Naive thymus-derived CD4-positive, alpha-beta T cell (primary cell): ENCODE results near the gene PITPNC1. TPM values are rescaled to one million over a fixed set of nuclear protein-coding genes. Genes with fewer than 3 reads are reported as not detected.
"Not testable (repeated sequence)": the region's sequence is repeated elsewhere in the genome, so short reads cannot be mapped to it uniquely, and the experiment has no call there.

Source experiments
- ATAC-seq: fragments of 150-1000 bp; cut with Tn5 transposase; 2 replicates; pipeline ENCODE4 v1.10.0; 2021; ENCODE audit warnings: mild to moderate bottlenecking, moderate library complexity
- CTCF ChIA-PET: fragments of 350-600 bp; sonication (Branson Sonifier 250); formaldehyde crosslinking; loops from one replicate; lab custom pipeline; 2021; ENCODE audit warnings: antibody characterized with exemption; lab: Charles Lee
- POLR2A ChIA-PET: fragments of 350-600 bp; sonication (Branson Sonifier 250); formaldehyde crosslinking; loops from one replicate; lab custom pipeline; 2021; ENCODE audit warnings: antibody characterized with exemption, inconsistent platforms; lab: Charles Lee
- DNase-seq, 9 donors: peaks; one replicate each; pipeline versions ENCODE4 v3.0.0 to v3.0.0-alpha.2; 2020 to 2022; ENCODE audit warnings: mixed read lengths in 1 of 9
- H3K27ac ChIP-seq: one replicate; pipeline ENCODE4 v1.7.0; 2013; ENCODE audit warnings: mild to moderate bottlenecking, low read depth, low read length, moderate library complexity
- H3K27me3 ChIP-seq, 2 donors: one replicate each; pipeline ENCODE4 v1.7.0; 2013; ENCODE audit warnings: low read length in 2 of 2, mild to moderate bottlenecking in 2 of 2, moderate library complexity in 2 of 2; ENCODE audit not compliant: control insufficient read depth in 2 of 2, insufficient read depth in 2 of 2
- H3K36me3 ChIP-seq, 3 experiments: 1 replicate in 2 of 3; 2 replicates in 1 of 3; pipeline ENCODE4 v1.7.0; 2013; ENCODE audit warnings: low read length in 3 of 3, mild to moderate bottlenecking in 3 of 3, moderate library complexity in 1 of 3; ENCODE audit not compliant: insufficient read depth in 3 of 3, control insufficient read depth in 2 of 3
- H3K4me1 ChIP-seq, 2 donors: one replicate each; pipeline ENCODE4 v1.7.0; 2013; ENCODE audit warnings: low read length in 2 of 2, mild to moderate bottlenecking in 2 of 2, moderate library complexity in 1 of 2; ENCODE audit not compliant: control insufficient read depth in 2 of 2, insufficient read depth in 2 of 2
- H3K4me3 ChIP-seq: 2 replicates; pipeline ENCODE4 v1.7.0; 2013; ENCODE audit warnings: mild to moderate bottlenecking, low read length
- H3K9me3 ChIP-seq, 3 experiments: 1 replicate in 2 of 3; 2 replicates in 1 of 3; pipeline ENCODE4 v1.7.0; 2013; ENCODE audit warnings: low read length in 3 of 3; ENCODE audit not compliant: control insufficient read depth in 2 of 3
- H3K27ac Mint-ChIP-seq, 9 donors: one replicate each; pipeline ENCODE4 v1.8.0; 2020 to 2022; ENCODE audit warnings: mixed read lengths in 9 of 9, mild to moderate bottlenecking in 8 of 9, moderate library complexity in 5 of 9, inconsistent platforms in 2 of 9
- H3K27me3 Mint-ChIP-seq, 5 donors: one replicate each; pipeline ENCODE4 v1.8.0; 2021 to 2022; ENCODE audit warnings: mixed read lengths in 5 of 5, mild to moderate bottlenecking in 1 of 5
- H3K36me3 Mint-ChIP-seq, 5 donors: one replicate each; pipeline ENCODE4 v1.8.0; 2020 to 2022; ENCODE audit warnings: mixed read lengths in 5 of 5, mild to moderate bottlenecking in 3 of 5, inconsistent platforms in 1 of 5
- H3K4me1 Mint-ChIP-seq, 7 donors: one replicate each; pipeline ENCODE4 v1.8.0; 2020 to 2022; ENCODE audit warnings: mixed read lengths in 7 of 7, mild to moderate bottlenecking in 3 of 7, inconsistent platforms in 1 of 7
- H3K4me3 Mint-ChIP-seq, 10 donors: one replicate each; pipeline ENCODE4 v1.8.0; 2020 to 2022; ENCODE audit warnings: mild to moderate bottlenecking in 10 of 10, mixed read lengths in 10 of 10, moderate library complexity in 6 of 10, inconsistent platforms in 2 of 10
- H3K9me3 Mint-ChIP-seq, 11 donors: one replicate each; pipeline ENCODE4 v1.8.0; 2020 to 2022; ENCODE audit warnings: mixed read lengths in 11 of 11, mild to moderate bottlenecking in 4 of 11, inconsistent platforms in 1 of 11, moderate library complexity in 1 of 11
- intact Hi-C, 2 donors: fragments of 100-400 bp; cut with micrococcal nuclease; formaldehyde crosslinking; loops; one replicate each; pipeline ENCODE4 v1.15.1; 2023
- polyA plus RNA-seq, 2 donors: library from polyadenylated mRNA; unstranded; fragments of 300-500 nt; fragmentation: Illumina TruSeq; gene quantifications; one replicate each; pipeline ENCODE4 v1.2.3, GENCODE V29; 2021
- total RNA-seq, 6 experiments: library from RNA in 5 of 6; stranded (reverse) in 5 of 6; gene quantifications; 1 replicate in 5 of 6; 2 replicates in 1 of 6; pipeline ENCODE4 v1.2.3 and lab custom pipeline; 2021 to 2026

Gene PITPNC1
- total and polyA plus RNA-seq, 7 experiments from 2014 or later: 53.1 to 148 (median 102) TPM

GRCh38 chr17:67469208-67469980 is 92.3 kb downstream of the PITPNC1 start:
- Histone ChIP-seq H3K9me3 (no peaks in the 10 kb centered on the region), H3K4me3 (peak overlapping the region; percentile 53), H3K27me3 (no peaks in the 10 kb centered on the region), H3K36me3 (no peaks in the 10 kb centered on the region), H3K27ac (peak overlapping the region; percentile 74), H3K4me1 (peaks cover 33 to 63% of the 10 kb centered on the region in 2 donors)
- Mint-ChIP-seq H3K27me3 (no peaks in the 10 kb centered on the region), H3K9me3 (peaks cover 0 to 6% (median 0%) of the 10 kb centered on the region in 11 donors), H3K36me3 (peaks cover 0 to 12% (median 5%) of the 10 kb centered on the region in 5 donors), H3K4me1 (peaks cover 39 to 84% (median 65%) of the 10 kb centered on the region in 7 donors), H3K4me3 (peak overlapping the region; percentile 66 to 90 (median 82)), H3K27ac (peak overlapping the region; percentile 82 to 97 (median 92))
- intact Hi-C loops: no loop called here
- ChIA-PET CTCF (interaction anchor here (1.0 to 1.9 kb wide), 7 partner anchors 10 to 90 kb away, joined by 3 to 23 read pairs (median 4); no protein-coding TSS in a partner anchor), POLR2A (interaction anchor here (0.6 to 9.6 kb wide), 18 partner anchors 8 to 94 kb away, joined by 3 to 175 read pairs (median 6); partner anchors contain the start of gene PITPNC1)
- peak in 2 of 9 donors; percentile 28 to 57 for DNase-seq
- peak; percentile 58 for ATAC-seq

- Histone ChIP-seq H3K27me3 (no peaks in the 10 kb centered on the region), H3K4me3 (no peak overlapping the region), H3K36me3 (no peaks in the 10 kb centered on the region), H3K27ac (peak overlapping the region; percentile 46), H3K9me3 (no peaks in the 10 kb centered on the region), H3K4me1 (peaks cover 40 to 63% of the 10 kb centered on the region in 2 donors)
- Mint-ChIP-seq H3K36me3 (peaks cover 0 to 11% (median 5%) of the 10 kb centered on the region in 5 donors), H3K27ac (peak overlapping the region; percentile 31 to 97 (median 90)), H3K4me3 (peak overlapping the region in 9 of 10 donors; percentile 19 to 84 (median 55)), H3K9me3 (peaks cover 0 to 6% (median 0%) of the 10 kb centered on the region in 11 donors), H3K4me1 (peaks cover 43 to 84% (median 66%) of the 10 kb centered on the region in 7 donors), H3K27me3 (no peaks in the 10 kb centered on the region)
- intact Hi-C loops: no loop called here
- ChIA-PET POLR2A (interaction anchor here (1.0 to 9.6 kb wide), 14 partner anchors 14 to 95 kb away, joined by 3 to 175 read pairs (median 8); partner anchors contain the start of gene PITPNC1), CTCF (interaction anchor here (0.5 to 1.9 kb wide), 7 partner anchors 10 to 91 kb away, joined by 3 to 23 read pairs (median 4); no protein-coding TSS in a partner anchor)
- DNase-seq (no peak), ATAC-seq (no peak)
Measured at GRCh38 chr17:67470163-67470562, 93.1 kb downstream of the PITPNC1 start.

- Histone ChIP-seq H3K4me1 (peaks cover 43 to 67% of the 10 kb centered on the region in 2 donors), H3K4me3 (no peak overlapping the region), H3K27ac (no peak overlapping the region), H3K36me3 (no peaks in the 10 kb centered on the region), H3K27me3 (no peaks in the 10 kb centered on the region), H3K9me3 (no peaks in the 10 kb centered on the region)
- peaks cover 0 to 6% (median 0%) of the 10 kb centered on the region in 11 donors for H3K9me3 Mint-ChIP-seq
- H3K27ac Mint-ChIP-seq: peak overlapping the region in 4 of 9 donors; percentile 32 to 69 (median 45)
- H3K4me1 Mint-ChIP-seq: peaks cover 51 to 87% (median 71%) of the 10 kb centered on the region in 7 donors
- no peaks in the 10 kb centered on the region for H3K27me3 Mint-ChIP-seq
- ChIA-PET CTCF (interaction anchor here (8.4 kb wide), 1 partner anchor 93 kb away, joined by 180 read pairs; the partner anchor contains the start of gene PITPNC1), POLR2A (interaction anchor here (0.6 to 8.8 kb wide), 3 partner anchors 34 to 115 kb away, joined by 3 to 176 read pairs (median 3); no protein-coding TSS in a partner anchor)
- peaks cover 0 to 11% (median 5%) of the 10 kb centered on the region in 5 donors for H3K36me3 Mint-ChIP-seq
- DNase-seq (no peak), ATAC-seq (no peak)
- intact Hi-C loops: no loop called here
- peak overlapping the region in 1 of 10 donors; percentile 43 for H3K4me3 Mint-ChIP-seq
Measured at GRCh38 chr17:67471118-67471517, 94.0 kb downstream of the PITPNC1 start.

- peaks cover 42 to 83% (median 61%) of the 10 kb centered on the region in 7 donors for H3K4me1 Mint-ChIP-seq
- H3K36me3 Mint-ChIP-seq: not testable (repeated sequence)
Measured at GRCh38 chr17:67472606-67473005, 95.5 kb downstream of the PITPNC1 start.

GRCh38 chr17:67474081-67474661 is 97.1 kb downstream of the PITPNC1 start:
- Mint-ChIP-seq H3K4me3 (peak overlapping the region; percentile 60 to 88 (median 82)), H3K27me3 (no peaks in the 10 kb centered on the region), H3K36me3 (peaks cover 0 to 11% (median 5%) of the 10 kb centered on the region in 5 donors), H3K27ac (peak overlapping the region; percentile 90 to 99 (median 98)), H3K9me3 (peaks cover 0 to 6% (median 0%) of the 10 kb centered on the region in 11 donors), H3K4me1 (peaks cover 44 to 85% (median 65%) of the 10 kb centered on the region in 7 donors)
- peak overlapping the region; percentile 77 for H3K27ac ChIP-seq
- ChIA-PET POLR2A (interaction anchor here (1.3 to 8.8 kb wide), 12 partner anchors 9 to 109 kb away, joined by 3 to 176 read pairs (median 10); partner anchors contain the start of gene PITPNC1), CTCF (interaction anchor here (0.6 to 8.4 kb wide), 18 partner anchors 9 to 96 kb away, joined by 3 to 180 read pairs (median 14); partner anchors contain the start of gene PITPNC1)
- ATAC-seq (no peak), DNase-seq (no peak)
- intact Hi-C loops: no loop called here
- H3K4me1 ChIP-seq: peaks cover 48 to 61% of the 10 kb centered on the region in 2 donors
- H3K4me3 ChIP-seq: peak overlapping the region; percentile 22
- no peaks in the 10 kb centered on the region for H3K27me3 ChIP-seq
- no peaks in the 10 kb centered on the region for H3K9me3 ChIP-seq
- H3K36me3 ChIP-seq: no peaks in the 10 kb centered on the region

More at GRCh38 chr17:67472606-67473005, 95.5 kb downstream of the PITPNC1 start:
- Mint-ChIP-seq H3K27ac (peak overlapping the region in 7 of 9 donors; percentile 51 to 98 (median 81)), H3K4me3 (peak overlapping the region in 1 of 10 donors; percentile 29)
- H3K27me3 ChIP-seq, H3K36me3 ChIP-seq, ATAC-seq, DNase-seq, intact Hi-C loops, H3K9me3 Mint-ChIP-seq, H3K4me3 ChIP-seq, H3K9me3 ChIP-seq, H3K27ac ChIP-seq, H3K27me3 Mint-ChIP-seq: not testable (repeated sequence)
- POLR2A ChIA-PET: interaction anchor here (0.7 to 8.8 kb wide), 8 partner anchors 10 to 93 kb away, joined by 3 to 176 read pairs (median 20); partner anchors contain the start of gene PITPNC1
- CTCF ChIA-PET: interaction anchor here (0.6 to 8.4 kb wide), 6 partner anchors 9 to 94 kb away, joined by 3 to 180 read pairs (median 3); partner anchors contain the start of gene PITPNC1
- H3K4me1 ChIP-seq: peaks cover 48 to 62% of the 10 kb centered on the region in 2 donors
